Ascending aorta (tissue), 2 donors: ENCODE results near the gene MGMT. TPM values are rescaled to one million over a fixed set of nuclear protein-coding genes. Genes with fewer than 3 reads are reported as not detected.

ENCODE experiments used
- DNase-seq, 2 donors: peaks; one replicate each; pipeline ENCODE4 v3.0.0-alpha.2; 2019; ENCODE audit warnings: low spot score in 2 of 2
- H3K27ac ChIP-seq, 2 donors: fragments of 200-600 bp; sonication (generic); one replicate each; pipeline ENCODE4 v1.5.1; 2016 to 2017; ENCODE audit warnings: mild to moderate bottlenecking in 1 of 2
- H3K27me3 ChIP-seq: fragments of 200-600 bp; sonication (generic); one replicate; pipeline ENCODE4 v1.5.1; 2017
- H3K36me3 ChIP-seq, 2 donors: fragments of 200-600 bp; sonication (generic); one replicate each; pipeline ENCODE4 v1.5.1; 2016
- H3K4me1 ChIP-seq, 2 donors: fragments of 200-600 bp; sonication (generic); one replicate each; pipeline ENCODE4 v1.5.1; 2016 to 2017; ENCODE audit warnings: mild to moderate bottlenecking in 1 of 2
- H3K4me3 ChIP-seq, 2 donors: fragments of 200-600 bp; sonication (generic); one replicate each; pipeline ENCODE4 v1.5.1; 2016 to 2017; ENCODE audit warnings: mild to moderate bottlenecking in 1 of 2
- H3K9me3 ChIP-seq, 2 donors: fragments of 200-600 bp; sonication (generic); one replicate each; pipeline ENCODE4 v1.5.1; 2016
- CTCF ChIP-seq, 3 experiments: fragments of 200-600 bp in 2 of 3; fragments of 450-650 bp in 1 of 3; sonication (generic) in 2 of 3; IDR thresholded peaks; one replicate each; pipeline ENCODE4 v1.5.1; 2016 to 2019; ENCODE audit warnings: antibody characterized with exemption in 3 of 3, mild to moderate bottlenecking in 1 of 3, moderate library complexity in 1 of 3
- intact Hi-C: fragments of 100-400 bp; cut with DNase I; formaldehyde crosslinking; loops from one replicate; pipeline ENCODE4 v1.15.1; 2023
- total RNA-seq: library from RNA; depleted of rRNA; stranded (reverse); fragments of >200 nt; gene quantifications from one replicate; pipeline ENCODE4 v1.1.0, GENCODE V29; 2016

The MGMT gene
- total RNA-seq, 1 donor from 2014 or later = 7.0 TPM

- no peak for DNase-seq
- no peak for TF ChIP-seq CTCF (IDR thresholded peaks at IDR 0.05)
- H3K9me3 ChIP-seq = no peaks in the 10 kb centered on the region
- no peak overlapping the region for H3K27ac ChIP-seq
- no peaks in the 10 kb centered on the region for H3K36me3 ChIP-seq
- H3K4me1 ChIP-seq = no peaks in the 10 kb centered on the region
- intact Hi-C loops = no loop called here
- no peak overlapping the region for H3K4me3 ChIP-seq
- no peaks in the 10 kb centered on the region for H3K27me3 ChIP-seq
Observed at GRCh38 chr10:129541748-129542487, 74.9 kb downstream of the MGMT start.

GRCh38 chr10:129542589-129542988, 75.5 kb downstream of the MGMT start:
- no peak for TF ChIP-seq CTCF (IDR thresholded peaks at IDR 0.05)
- Histone ChIP-seq H3K9me3 (no peaks in the 10 kb centered on the region), H3K4me1 (no peaks in the 10 kb centered on the region), H3K36me3 (no peaks in the 10 kb centered on the region), H3K27me3 (no peaks in the 10 kb centered on the region), H3K27ac (no peak overlapping the region), H3K4me3 (no peak overlapping the region)
- DNase-seq = no peak
- intact Hi-C loops = no loop called here

- Histone ChIP-seq H3K4me1 (no peaks in the 10 kb centered on the region), H3K4me3 (no peak overlapping the region), H3K27me3 (no peaks in the 10 kb centered on the region), H3K36me3 (no peaks in the 10 kb centered on the region), H3K9me3 (no peaks in the 10 kb centered on the region), H3K27ac (no peak overlapping the region)
- TF ChIP-seq CTCF (IDR thresholded peaks at IDR 0.05) = no peak
- intact Hi-C loops = no loop called here
- no peak for DNase-seq
Observed at GRCh38 chr10:129544205-129545202, 77.5 kb downstream of the MGMT start.

GRCh38 chr10:129545261-129545660, 78.2 kb downstream of the MGMT start:
- Histone ChIP-seq H3K27me3 (no peaks in the 10 kb centered on the region), H3K4me1 (no peaks in the 10 kb centered on the region), H3K36me3 (no peaks in the 10 kb centered on the region), H3K9me3 (no peaks in the 10 kb centered on the region), H3K27ac (no peak overlapping the region), H3K4me3 (no peak overlapping the region)
- TF ChIP-seq CTCF (IDR thresholded peaks at IDR 0.05) = no peak
- DNase-seq = no peak
- intact Hi-C loops = no loop called here

- Histone ChIP-seq H3K4me3 (no peak overlapping the region), H3K27me3 (no peaks in the 10 kb centered on the region), H3K9me3 (no peaks in the 10 kb centered on the region), H3K27ac (no peak overlapping the region), H3K36me3 (no peaks in the 10 kb centered on the region), H3K4me1 (no peaks in the 10 kb centered on the region)
- no peak for DNase-seq
- TF ChIP-seq CTCF (IDR thresholded peaks at IDR 0.05) = no peak
- intact Hi-C loops = no loop called here
Observed at GRCh38 chr10:129546106-129546505, 79.1 kb downstream of the MGMT start.
